Cardiac muscle cell (in vitro differentiated cells and primary cell): ENCODE data around the gene ATP1A4. TPM values are rescaled to one million over a fixed set of nuclear protein-coding genes. Genes with fewer than 3 reads are reported as not detected.

Experiments
- DNase-seq, 2 donors: peaks; one replicate each; pipeline versions ENCODE4 v3.0.0 to v3.0.0-alpha.2; 2010 to 2017; ENCODE audit warnings: low read depth in 1 of 2, low spot score in 1 of 2
- H3K27ac ChIP-seq: fragments of 200-600 bp; sonication (generic); 2 replicates; pipeline ENCODE4 v1.5.1; 2016
- H3K27me3 ChIP-seq: fragments of 200-600 bp; sonication (generic); 2 replicates; pipeline ENCODE4 v1.6.0; 2016; ENCODE audit warnings: control low read depth
- H3K36me3 ChIP-seq: fragments of 200-600 bp; sonication (generic); 2 replicates; pipeline ENCODE4 v1.5.1; 2016; ENCODE audit warnings: control low read depth
- H3K4me1 ChIP-seq: fragments of 200-600 bp; sonication (generic); 2 replicates; pipeline ENCODE4 v1.8.1; 2017; ENCODE audit warnings: low read depth, mild to moderate bottlenecking, mixed run types
- H3K4me3 ChIP-seq: fragments of 200-600 bp; sonication (generic); 2 replicates; pipeline ENCODE4 v1.5.1; 2016; ENCODE audit warnings: mild to moderate bottlenecking
- H3K9me3 ChIP-seq: fragments of 200-600 bp; sonication (generic); 2 replicates; pipeline ENCODE4 v1.5.1; 2017; ENCODE audit warnings: low read depth, mild to moderate bottlenecking, control low read depth
- CTCF ChIP-seq: IDR thresholded peaks from 2 replicates; pipeline ENCODE4 v1.5.1; 2012; ENCODE audit warnings: low read depth, mild to moderate bottlenecking, low read length
- polyA plus RNA-seq: library from polyadenylated mRNA; unstranded; fragments of >200 nt; fragmentation: Nextera tagmentation; extraction: Ambion mirVana; gene quantifications from 2 replicates; pipeline ENCODE4 v1.2.1, GENCODE V29; 2016
- total RNA-seq: library from RNA; depleted of rRNA; stranded (reverse); fragments of >200 nt; gene quantifications from 2 replicates; pipeline ENCODE4 v1.2.3, GENCODE V29; 2016

ATP1A4 gene
- total and polyA plus RNA-seq, 2 experiments from 2014 or later: 0.21 to 0.57 TPM

- H3K36me3 ChIP-seq: peaks cover 7% of the 10 kb centered on the region
- H3K4me3 ChIP-seq: no peak overlapping the region
- no peaks in the 10 kb centered on the region for H3K9me3 ChIP-seq
- H3K4me1 ChIP-seq: no peaks in the 10 kb centered on the region
- TF ChIP-seq CTCF: no peak
- H3K27ac ChIP-seq: no peak overlapping the region
- H3K27me3 ChIP-seq: no peaks in the 10 kb centered on the region
- no peak for DNase-seq
Measured at GRCh38 chr1:160129046-160129445, 22.4 kb upstream of the ATP1A4 start.

DNA sequence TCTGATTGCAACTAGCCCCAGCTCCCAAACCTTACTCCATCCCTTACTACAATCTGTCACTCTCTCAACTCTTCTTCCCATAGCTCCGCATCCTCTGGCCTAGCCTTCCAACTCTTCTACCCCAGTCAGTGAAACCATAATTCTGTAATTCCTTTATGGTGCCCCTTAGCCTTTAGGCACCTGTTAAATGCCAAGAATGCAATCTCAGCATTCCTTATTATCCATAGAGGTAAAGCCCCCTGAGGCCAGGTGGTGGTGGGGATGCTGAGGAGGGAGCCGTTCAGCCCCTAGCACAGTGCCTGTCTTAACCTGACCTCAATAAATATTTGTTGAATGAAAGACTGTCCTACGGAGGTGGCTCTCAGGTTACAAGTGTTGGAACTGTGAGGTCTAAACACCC, 21.8 kb upstream of the ATP1A4 start:
- no peaks in the 10 kb centered on the region for H3K27me3 ChIP-seq
- no peak for DNase-seq
- H3K4me3 ChIP-seq: no peak overlapping the region
- no peaks in the 10 kb centered on the region for H3K4me1 ChIP-seq
- no peak for TF ChIP-seq CTCF
- no peak overlapping the region for H3K27ac ChIP-seq
- no peaks in the 10 kb centered on the region for H3K9me3 ChIP-seq
- H3K36me3 ChIP-seq: peaks cover 7% of the 10 kb centered on the region

DNA sequence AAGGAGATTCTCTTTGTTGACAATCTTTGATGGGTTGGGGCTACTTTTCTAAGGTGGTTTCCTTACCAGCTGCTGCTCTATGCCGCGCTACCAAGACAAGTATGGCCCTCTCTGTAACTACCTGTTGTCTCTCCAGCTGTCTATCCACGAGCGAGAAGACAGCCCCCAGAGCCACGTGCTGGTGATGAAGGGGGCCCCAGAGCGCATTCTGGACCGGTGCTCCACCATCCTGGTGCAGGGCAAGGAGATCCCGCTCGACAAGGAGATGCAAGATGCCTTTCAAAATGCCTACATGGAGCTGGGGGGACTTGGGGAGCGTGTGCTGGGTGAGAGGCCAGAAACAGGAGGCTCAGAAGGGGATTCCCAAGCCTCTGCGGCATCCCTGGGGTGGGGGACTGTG, 21.4 kb upstream of the ATP1A4 start:
- Histone ChIP-seq H3K27me3 (no peaks in the 10 kb centered on the region), H3K4me3 (no peak overlapping the region), H3K36me3 (peaks cover 7% of the 10 kb centered on the region), H3K27ac (no peak overlapping the region), H3K4me1 (no peaks in the 10 kb centered on the region), H3K9me3 (no peaks in the 10 kb centered on the region)
- DNase-seq: no peak
- no peak for TF ChIP-seq CTCF

DNA sequence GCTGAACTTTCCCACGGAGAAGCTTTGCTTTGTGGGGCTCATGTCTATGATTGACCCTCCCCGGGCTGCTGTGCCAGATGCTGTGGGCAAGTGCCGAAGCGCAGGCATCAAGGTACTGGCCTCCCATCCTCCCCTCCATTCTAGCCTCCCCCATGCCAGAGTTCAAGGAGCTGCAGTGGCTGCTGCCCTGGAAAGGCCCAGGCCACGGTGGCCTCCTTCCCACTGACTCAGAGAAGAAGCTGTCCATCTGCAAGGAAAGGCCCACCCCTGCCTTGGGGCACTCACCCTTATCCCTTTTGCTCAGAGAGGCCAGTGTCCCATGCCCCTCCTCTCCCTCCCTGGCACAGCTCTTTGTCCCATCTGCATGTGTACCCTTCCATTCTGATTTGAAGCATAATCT, 20.9 kb upstream of the ATP1A4 start:
- Histone ChIP-seq H3K4me3 (no peak overlapping the region), H3K27ac (no peak overlapping the region), H3K36me3 (peaks cover 7% of the 10 kb centered on the region), H3K9me3 (no peaks in the 10 kb centered on the region), H3K27me3 (no peaks in the 10 kb centered on the region), H3K4me1 (no peaks in the 10 kb centered on the region)
- TF ChIP-seq CTCF: no peak
- DNase-seq: no peak

GRCh38 chr1:160130939-160131338, 20.5 kb upstream of the ATP1A4 start:
- H3K27ac ChIP-seq: no peak overlapping the region
- no peak for DNase-seq
- no peak for TF ChIP-seq CTCF

More at GRCh38 chr1:160130939-160131338, 20.5 kb upstream of the ATP1A4 start:
- no peaks in the 10 kb centered on the region for H3K4me1 ChIP-seq
- no peaks in the 10 kb centered on the region for H3K9me3 ChIP-seq
- peaks cover 7% of the 10 kb centered on the region for H3K36me3 ChIP-seq
- H3K4me3 ChIP-seq: no peak overlapping the region
- no peaks in the 10 kb centered on the region for H3K27me3 ChIP-seq
